Mesenchymal stem cell (in vitro differentiated cells and primary cell): ENCODE data around the gene CEP72.

ENCODE experiments used
- DNase-seq: peaks from one replicate; pipeline ENCODE4 v3.0.0-alpha.2; 2013
- H2AFZ ChIP-seq: one replicate; pipeline ENCODE4 v1.6.1; 2013; ENCODE audit warnings: low read depth, mild to moderate bottlenecking, control low read depth, inconsistent platforms, low read length, moderate library complexity
- H2AK5ac ChIP-seq: 2 replicates; pipeline ENCODE4 v1.6.1; 2013; ENCODE audit warnings: low read length, moderate library complexity, mild to moderate bottlenecking, inconsistent platforms; ENCODE audit not compliant: severe bottlenecking
- H2BK120ac ChIP-seq: one replicate; pipeline ENCODE4 v1.6.1; 2013; ENCODE audit warnings: low read depth, mild to moderate bottlenecking, inconsistent platforms, low read length, moderate library complexity
- H2BK12ac ChIP-seq, 2 experiments: one replicate each; pipeline ENCODE4 v1.6.1; 2013; ENCODE audit warnings: inconsistent platforms in 2 of 2, low read length in 2 of 2, mild to moderate bottlenecking in 2 of 2, moderate library complexity in 2 of 2, control low read depth in 1 of 2
- H2BK15ac ChIP-seq: one replicate; pipeline ENCODE4 v1.6.1; 2013; ENCODE audit warnings: mild to moderate bottlenecking, low read depth, inconsistent platforms; ENCODE audit not compliant: poor library complexity, severe bottlenecking
- H2BK5ac ChIP-seq: 2 replicates; pipeline ENCODE4 v1.6.1; 2013; ENCODE audit warnings: low read depth, mild to moderate bottlenecking, low read length, control low read depth, inconsistent platforms; ENCODE audit not compliant: poor library complexity, severe bottlenecking
- H3K14ac ChIP-seq, 2 experiments: one replicate each; pipeline ENCODE4 v1.6.1; 2013; ENCODE audit warnings: inconsistent platforms in 2 of 2, low read length in 2 of 2, control low read depth in 1 of 2, mild to moderate bottlenecking in 1 of 2, moderate library complexity in 1 of 2
- H3K18ac ChIP-seq, 2 experiments: one replicate each; pipeline ENCODE4 v1.6.1; 2013; ENCODE audit warnings: inconsistent platforms in 2 of 2, low read length in 2 of 2, control low read depth in 1 of 2, low read depth in 1 of 2, mild to moderate bottlenecking in 1 of 2
- H3K23ac ChIP-seq, 2 experiments: one replicate each; pipeline ENCODE4 v1.6.1; 2013; ENCODE audit warnings: inconsistent platforms in 2 of 2, low read length in 2 of 2, mild to moderate bottlenecking in 2 of 2, moderate library complexity in 2 of 2, control low read depth in 1 of 2
- H3K27ac ChIP-seq: 2 replicates; pipeline ENCODE4 v1.5.1; 2013; ENCODE audit warnings: mild to moderate bottlenecking, moderate library complexity, low read length, control low read depth, inconsistent platforms; ENCODE audit not compliant: poor library complexity, severe bottlenecking
- H3K27me3 ChIP-seq, 2 experiments: 2 replicates each; pipeline versions ENCODE4 v1.6.1 to v1.7.0; 2013; ENCODE audit warnings: low read length in 2 of 2, mild to moderate bottlenecking in 2 of 2, moderate library complexity in 2 of 2, control low read depth in 1 of 2, inconsistent platforms in 1 of 2; ENCODE audit not compliant: control insufficient read depth in 1 of 2, insufficient read depth in 1 of 2
- H3K36me3 ChIP-seq, 2 experiments: 2 replicates each; pipeline versions ENCODE4 v1.6.1 to v1.7.0; 2013; ENCODE audit warnings: low read length in 2 of 2, control low read depth in 1 of 2, inconsistent platforms in 1 of 2, low read depth in 1 of 2, mild to moderate bottlenecking in 1 of 2; ENCODE audit not compliant: insufficient read depth in 2 of 2, control insufficient read depth in 1 of 2
- H3K4ac ChIP-seq, 2 experiments: one replicate each; pipeline ENCODE4 v1.6.1; 2013; ENCODE audit warnings: inconsistent platforms in 2 of 2, low read length in 2 of 2, mild to moderate bottlenecking in 2 of 2, moderate library complexity in 2 of 2, control low read depth in 1 of 2, low read depth in 1 of 2
- H3K4me1 ChIP-seq: 2 replicates; pipeline ENCODE4 v1.6.1; 2013; ENCODE audit warnings: low read depth, low read length, control low read depth; ENCODE audit not compliant: control insufficient read depth, insufficient read depth
- H3K4me2 ChIP-seq: 2 replicates; pipeline ENCODE4 v1.6.1; 2013; ENCODE audit warnings: low read length, mild to moderate bottlenecking, inconsistent platforms; ENCODE audit not compliant: poor library complexity, severe bottlenecking
- H3K4me3 ChIP-seq, 2 experiments: 2 replicates each; pipeline versions ENCODE4 v1.5.1 to v1.7.0; 2013; ENCODE audit warnings: low read length in 2 of 2, mild to moderate bottlenecking in 2 of 2, control low read depth in 1 of 2, low read depth in 1 of 2; ENCODE audit not compliant: insufficient read depth in 1 of 2
- H3K79me1 ChIP-seq: replicated peaks from 2 replicates; pipeline ENCODE4 v1.6.1; 2013; ENCODE audit warnings: mild to moderate bottlenecking, control low read depth, low read length, inconsistent platforms; ENCODE audit not compliant: poor library complexity, severe bottlenecking
- H3K9ac ChIP-seq: 2 replicates; pipeline ENCODE4 v1.7.0; 2013; ENCODE audit warnings: mild to moderate bottlenecking, low read length, moderate library complexity
- H3K9me3 ChIP-seq: 2 replicates; pipeline ENCODE4 v1.7.0; 2013; ENCODE audit warnings: mild to moderate bottlenecking, low read length; ENCODE audit not compliant: control insufficient read depth
- H4K8ac ChIP-seq: one replicate; pipeline ENCODE4 v1.6.1; 2013; ENCODE audit warnings: inconsistent platforms, mild to moderate bottlenecking, low read length, moderate library complexity
- H4K91ac ChIP-seq: one replicate; pipeline ENCODE4 v1.6.1; 2013; ENCODE audit warnings: mild to moderate bottlenecking, low read length, inconsistent platforms
- WGBS: methylation state at CpG from one replicate; pipeline ENCODE4 v1.1.7; 2013; ENCODE audit warnings: mixed read lengths; 5-methylcytosine and 5-hydroxymethylcytosine counted together

Gene CEP72

DNA sequence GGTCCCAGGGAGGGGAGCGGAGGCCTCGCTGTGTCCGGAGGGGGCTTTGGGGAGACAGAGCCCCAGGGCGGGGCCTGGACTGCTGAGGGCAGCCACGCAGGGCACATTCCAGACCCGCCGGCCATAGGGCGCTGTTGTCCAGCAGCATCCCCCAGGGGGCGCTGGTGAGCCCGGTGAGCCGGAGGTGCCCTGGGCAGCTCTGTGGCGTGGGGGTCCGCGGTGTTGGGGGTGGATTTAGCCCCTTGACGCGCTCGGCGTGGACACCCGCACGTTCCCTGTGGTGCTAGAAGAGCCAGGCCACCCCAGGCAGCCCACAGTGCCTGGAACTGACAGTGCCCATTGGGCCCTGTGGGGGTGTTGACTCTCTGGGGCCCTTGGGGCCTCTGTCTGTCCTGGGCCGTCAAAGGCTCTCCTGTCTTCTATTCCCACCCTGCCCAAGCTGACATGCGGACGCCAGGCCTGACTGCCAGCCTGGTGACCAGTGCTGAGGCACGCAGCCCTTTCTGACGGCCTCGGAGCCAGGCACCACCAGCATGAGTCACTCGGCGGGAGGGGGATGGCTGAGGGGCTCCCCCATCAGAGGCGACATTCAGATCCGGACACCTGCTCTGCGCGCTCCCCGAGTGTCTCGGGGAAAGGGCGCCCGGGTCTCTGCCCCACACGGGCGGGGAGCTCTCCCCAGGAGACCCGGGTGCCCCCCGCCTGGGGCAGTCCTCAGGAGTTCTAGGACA lies 57.1 kb downstream of the CEP72 start:
- Histone ChIP-seq H3K14ac (no peak overlapping the region), H3K4ac (no peak overlapping the region)
- 53% methylated on average over 40 of the region's 40 CpGs for WGBS

DNA sequence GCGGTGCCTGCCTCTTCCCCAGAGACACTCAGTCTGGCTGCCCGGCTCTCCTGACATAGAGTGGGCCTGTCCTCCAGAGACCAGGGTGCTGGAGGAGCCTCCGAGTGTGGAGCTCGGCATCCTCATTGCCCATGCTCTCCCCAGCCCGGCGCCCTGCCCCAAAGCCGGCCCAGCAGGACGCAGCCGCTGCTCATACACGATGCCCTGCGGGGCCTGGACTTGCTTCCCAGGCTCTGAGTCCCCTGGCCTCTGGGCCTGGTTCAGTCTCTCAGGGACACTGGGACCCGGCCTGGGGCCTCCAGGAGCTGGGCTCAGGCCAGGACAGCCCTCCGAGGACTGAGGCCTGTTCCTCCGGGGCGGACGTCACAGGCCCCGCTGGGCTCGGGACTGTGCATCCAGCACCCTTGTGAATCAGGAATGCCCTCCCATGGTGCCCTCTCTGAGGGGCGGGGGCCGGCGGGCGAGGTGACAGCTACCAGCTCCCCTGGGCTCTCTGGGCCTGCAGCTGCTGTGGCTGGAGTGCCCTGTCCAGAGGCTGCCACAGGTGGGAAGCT lies 57.8 kb downstream of the CEP72 start:
- no peak overlapping the region for H3K4ac ChIP-seq
- H2BK15ac ChIP-seq = no peak overlapping the region
- H3K79me1 ChIP-seq = no peaks in the 10 kb centered on the region
- no peak overlapping the region for H2AK5ac ChIP-seq
- no peak overlapping the region for H3K4me2 ChIP-seq
- no peak overlapping the region for H2AFZ ChIP-seq
- H3K18ac ChIP-seq = no peak overlapping the region
- WGBS = 94% methylated on average over 22 of the region's 22 CpGs
- no peak overlapping the region for H3K4me3 ChIP-seq
- no peak overlapping the region for H3K9ac ChIP-seq
- no peak overlapping the region for H4K8ac ChIP-seq
- peaks cover 61% of the 10 kb centered on the region for H3K4me1 ChIP-seq
- no peak for DNase-seq
- no peak overlapping the region for H4K91ac ChIP-seq
- no peak overlapping the region for H3K23ac ChIP-seq
- H3K9me3 ChIP-seq = no peaks in the 10 kb centered on the region
- H3K27ac ChIP-seq = no peak overlapping the region
- peaks cover 5 to 31% of the 10 kb centered on the region in 2 experiments for H3K36me3 ChIP-seq
- no peak overlapping the region for H2BK120ac ChIP-seq
- no peak overlapping the region for H2BK12ac ChIP-seq
- peaks cover 8 to 34% of the 10 kb centered on the region in 2 experiments for H3K27me3 ChIP-seq
- H3K14ac ChIP-seq = no peak overlapping the region
- H2BK5ac ChIP-seq = no peak overlapping the region

More for the DNA sequence above, 57.1 kb downstream of the CEP72 start:
- Histone ChIP-seq H3K79me1 (no peaks in the 10 kb centered on the region), H3K27ac (no peak overlapping the region), H3K9ac (no peak overlapping the region), H3K4me1 (peaks cover 63% of the 10 kb centered on the region), H3K36me3 (peaks cover 5 to 37% of the 10 kb centered on the region in 2 experiments), H3K4me2 (no peak overlapping the region), H2AK5ac (no peak overlapping the region), H3K23ac (no peak overlapping the region), H2BK15ac (no peak overlapping the region), H3K4me3 (no peak overlapping the region), H2AFZ (no peak overlapping the region), H3K27me3 (peaks cover 5 to 29% of the 10 kb centered on the region in 2 experiments), H2BK120ac (no peak overlapping the region), H2BK5ac (no peak overlapping the region), H2BK12ac (no peak overlapping the region), H4K91ac (peak overlapping the region; percentile 22), H4K8ac (no peak overlapping the region), H3K18ac (no peak overlapping the region), H3K9me3 (no peaks in the 10 kb centered on the region)
- peak; percentile 73 for DNase-seq

DNA sequence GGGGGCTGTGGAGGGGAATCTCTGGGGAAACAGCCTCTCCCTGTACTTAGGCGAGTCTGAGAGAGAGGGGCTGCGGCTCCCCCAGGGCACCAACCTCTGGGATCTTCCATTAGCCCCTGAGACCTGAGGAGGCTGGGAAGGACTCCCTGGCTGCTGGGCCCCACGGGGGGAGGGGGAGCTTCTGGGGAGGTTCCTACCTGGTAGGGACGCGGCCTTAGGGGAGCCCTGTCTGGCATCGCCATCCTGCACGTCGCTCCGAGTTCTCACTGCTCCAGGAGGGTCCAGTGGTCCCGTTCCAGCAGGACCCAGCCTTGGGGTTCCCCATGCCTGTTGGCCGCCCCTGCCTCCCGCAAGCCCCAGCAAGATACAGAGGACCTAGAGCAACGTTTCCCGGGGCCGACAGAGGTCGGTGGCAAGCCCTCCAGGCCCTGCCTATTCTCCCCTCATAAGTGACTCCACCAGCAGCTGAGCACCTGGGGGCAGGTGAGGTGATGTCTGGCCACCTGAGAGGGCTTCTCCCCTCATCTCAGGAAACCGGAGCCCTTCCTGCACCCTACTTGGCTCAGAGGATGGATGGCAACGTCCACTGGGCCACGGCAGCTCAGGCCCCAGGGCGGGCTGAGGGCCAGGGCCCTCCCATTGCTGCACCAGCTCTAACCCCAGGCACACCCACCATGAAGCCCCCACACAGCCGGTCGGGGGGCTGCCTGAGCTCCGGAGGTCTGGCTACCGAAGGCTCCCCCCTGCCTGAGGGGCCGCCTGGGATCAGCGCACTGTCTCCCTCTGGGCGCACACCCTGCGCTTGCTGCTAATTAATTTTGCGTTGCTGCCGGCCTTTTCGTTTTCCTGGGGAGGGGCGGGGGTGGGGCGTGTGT lies 58.5 kb downstream of the CEP72 start:
- Histone ChIP-seq H2BK120ac (no peak overlapping the region), H3K36me3 (peaks cover 5 to 23% of the 10 kb centered on the region in 2 experiments), H2BK12ac (no peak overlapping the region), H4K8ac (no peak overlapping the region), H3K27ac (no peak overlapping the region), H3K27me3 (peaks cover 8 to 38% of the 10 kb centered on the region in 2 experiments), H4K91ac (no peak overlapping the region), H3K18ac (no peak overlapping the region), H3K9ac (no peak overlapping the region), H2AK5ac (no peak overlapping the region), H3K23ac (no peak overlapping the region), H2AFZ (no peak overlapping the region), H3K14ac (no peak overlapping the region), H3K4me3 (no peak overlapping the region), H3K4me1 (peaks cover 65% of the 10 kb centered on the region), H2BK5ac (no peak overlapping the region), H2BK15ac (no peak overlapping the region), H3K9me3 (no peaks in the 10 kb centered on the region), H3K4me2 (no peak overlapping the region), H3K79me1 (no peaks in the 10 kb centered on the region), H3K4ac (no peak overlapping the region)
- DNase-seq = no peak
- WGBS = 86% methylated on average over 33 of the region's 33 CpGs
